ENCODE data around the gene APOC3. TPM values are rescaled to one million over a fixed set of nuclear protein-coding genes. Genes with fewer than 3 reads are reported as not detected.

The APOC3 gene
- total RNA-seq, 1 experiment from 2014 or later, result not detected

GRCh38 chr11:116847612-116848011 is 17.9 kb downstream of the APOC3 start:
- Histone ChIP-seq H3F3A (ENCODE audit: low read length, unreplicated experiment) (no peaks in the 10 kb centered on the region), H4K20me1 (ENCODE audit: low read length) (no peaks in the 10 kb centered on the region), H3K4me2 (ENCODE audit: low read length) (no peak overlapping the region), H3K4me3 (ENCODE audit: low read length) (no peak overlapping the region), H3K79me2 (ENCODE audit: low read length) (no peaks in the 10 kb centered on the region), H3K4me1 (ENCODE audit: insufficient read depth, low read length) (peaks cover 14% of the 10 kb centered on the region), H3K9me3 (ENCODE audit: low read length) (no peaks in the 10 kb centered on the region), H3K27me3 (ENCODE audit: low read length) (no peaks in the 10 kb centered on the region), H3K9ac (ENCODE audit: low read length) (no peak overlapping the region), H3K36me3 (ENCODE audit: low read depth, low read length) (peaks cover 22% of the 10 kb centered on the region; the same call in 1 of the 2 replicates), H3K27ac (ENCODE audit: low read length) (no peak overlapping the region), H3K9me2 (replicated peaks; ENCODE audit: low read length) (no peaks in the 10 kb centered on the region), H2AFZ (ENCODE audit: low read length) (no peak overlapping the region)
- ChIA-PET CTCF (no interaction called here), POLR2A (ENCODE audit: unreplicated experiment) (no interaction called here)
- BruUV-seq (replicated peaks), result no TSS peak
- TF ChIP-seq EZH2 (IDR thresholded peaks at IDR 0.05; ENCODE audit: low read length, unreplicated experiment) (no peak), EZH2phosphoT487 (IDR thresholded peaks at IDR 0.05; ENCODE audit: borderline replicate concordance, low read length) (no peak), CTCF (conservative IDR thresholded peaks at IDR 0.05; ENCODE audit: low read depth, low read length) (no peak)
- intact Hi-C loops (cut with micrococcal nuclease), result no loop called here
- DNase-seq (no peak), ATAC-seq (no peak)

GRCh38 chr11:116849060-116849459 is 19.4 kb downstream of the APOC3 start:
- Histone ChIP-seq H3K36me3 (ENCODE audit: low read depth, low read length) (peaks cover 15% of the 10 kb centered on the region; the same call in 1 of the 2 replicates), H2AFZ (ENCODE audit: low read length) (no peak overlapping the region), H3K27ac (ENCODE audit: low read length) (no peak overlapping the region), H3K4me2 (ENCODE audit: low read length) (no peak overlapping the region), H3K4me3 (ENCODE audit: low read length) (no peak overlapping the region), H3K9ac (ENCODE audit: low read length) (no peak overlapping the region), H3F3A (ENCODE audit: low read length, unreplicated experiment) (peaks cover 9% of the 10 kb centered on the region), H3K79me2 (ENCODE audit: low read length) (no peaks in the 10 kb centered on the region), H3K27me3 (ENCODE audit: low read length) (no peaks in the 10 kb centered on the region), H4K20me1 (ENCODE audit: low read length) (no peaks in the 10 kb centered on the region), H3K9me3 (ENCODE audit: low read length) (no peaks in the 10 kb centered on the region), H3K9me2 (replicated peaks; ENCODE audit: low read length) (no peaks in the 10 kb centered on the region), H3K4me1 (ENCODE audit: insufficient read depth, low read length) (peaks cover 26% of the 10 kb centered on the region)
- TF ChIP-seq EZH2phosphoT487 (IDR thresholded peaks at IDR 0.05; ENCODE audit: borderline replicate concordance, low read length) (no peak), EZH2 (IDR thresholded peaks at IDR 0.05; ENCODE audit: low read length, unreplicated experiment) (no peak), CTCF (conservative IDR thresholded peaks at IDR 0.05; ENCODE audit: low read depth, low read length) (no peak)
- BruUV-seq (replicated peaks), result no TSS peak
- intact Hi-C loops (cut with micrococcal nuclease), result no loop called here
- DNase-seq, result no peak
- ChIA-PET CTCF (no interaction called here), POLR2A (ENCODE audit: unreplicated experiment) (no interaction called here)
- ATAC-seq, result no peak

- Histone ChIP-seq H3K9ac (ENCODE audit: low read length) (no peak overlapping the region), H3K4me1 (ENCODE audit: insufficient read depth, low read length) (peaks cover 31% of the 10 kb centered on the region), H4K20me1 (ENCODE audit: low read length) (no peaks in the 10 kb centered on the region), H3K79me2 (ENCODE audit: low read length) (no peaks in the 10 kb centered on the region), H2AFZ (ENCODE audit: low read length) (no peak overlapping the region), H3K27me3 (ENCODE audit: low read length) (no peaks in the 10 kb centered on the region), H3K9me3 (ENCODE audit: low read length) (no peaks in the 10 kb centered on the region), H3K4me3 (ENCODE audit: low read length) (no peak overlapping the region), H3F3A (ENCODE audit: low read length, unreplicated experiment) (peaks cover 13% of the 10 kb centered on the region), H3K27ac (ENCODE audit: low read length) (no peak overlapping the region), H3K4me2 (ENCODE audit: low read length) (no peak overlapping the region), H3K9me2 (replicated peaks; ENCODE audit: low read length) (no peaks in the 10 kb centered on the region), H3K36me3 (ENCODE audit: low read depth, low read length) (peaks cover 15% of the 10 kb centered on the region; the same call in 1 of the 2 replicates)
- CTCF ChIA-PET, result no interaction called here
- ATAC-seq (no peak), DNase-seq (no peak)
- BruUV-seq (replicated peaks), result no TSS peak
- TF ChIP-seq EZH2phosphoT487 (IDR thresholded peaks at IDR 0.05; ENCODE audit: borderline replicate concordance, low read length), result no peak
- no peak for TF ChIP-seq CTCF (conservative IDR thresholded peaks at IDR 0.05; ENCODE audit: low read depth, low read length)
- no peak for TF ChIP-seq EZH2 (IDR thresholded peaks at IDR 0.05; ENCODE audit: low read length, unreplicated experiment)
- intact Hi-C loops (cut with micrococcal nuclease), result no loop called here
- POLR2A ChIA-PET (ENCODE audit: unreplicated experiment), result no interaction called here
Observed at GRCh38 chr11:116849486-116849885, 19.8 kb downstream of the APOC3 start.
